NCI-H2107 treated with DMSO at 0.1 percent for 48 hours (cell line): ENCODE results near the gene TNFSF4.

Experiments used
- DNase-seq: peaks from one replicate; lab custom pipeline; 2025; ENCODE audit not compliant: unreplicated experiment; lab: John Stamatoyannopoulos, UW

Gene TNFSF4

DNA sequence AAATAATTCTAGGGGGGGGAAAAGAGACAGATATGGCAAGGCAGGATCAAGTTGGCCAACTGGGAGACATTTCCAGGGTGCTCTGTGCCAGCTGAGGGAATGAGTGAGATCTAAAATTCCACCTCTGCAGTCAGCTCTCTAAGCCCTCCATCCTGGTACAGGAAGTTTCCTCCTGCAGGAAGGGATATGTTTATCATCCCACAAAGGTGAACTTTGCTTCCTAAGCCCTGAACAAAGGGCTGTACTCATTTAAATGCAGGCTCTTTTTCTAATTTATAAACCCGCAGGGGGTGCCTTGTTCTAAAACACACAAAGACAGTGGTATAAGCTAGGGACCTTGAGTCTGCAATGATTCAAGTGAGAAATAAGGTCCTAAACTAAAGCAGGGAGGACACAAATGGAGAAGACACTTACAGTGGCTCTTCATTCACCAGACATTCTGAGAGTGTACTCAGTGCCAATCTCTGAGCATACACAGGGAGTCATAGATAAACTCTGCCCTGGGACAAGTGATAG lies 3.6 kb upstream of the TNFSF4 start:
- no peak for DNase-seq

DNA sequence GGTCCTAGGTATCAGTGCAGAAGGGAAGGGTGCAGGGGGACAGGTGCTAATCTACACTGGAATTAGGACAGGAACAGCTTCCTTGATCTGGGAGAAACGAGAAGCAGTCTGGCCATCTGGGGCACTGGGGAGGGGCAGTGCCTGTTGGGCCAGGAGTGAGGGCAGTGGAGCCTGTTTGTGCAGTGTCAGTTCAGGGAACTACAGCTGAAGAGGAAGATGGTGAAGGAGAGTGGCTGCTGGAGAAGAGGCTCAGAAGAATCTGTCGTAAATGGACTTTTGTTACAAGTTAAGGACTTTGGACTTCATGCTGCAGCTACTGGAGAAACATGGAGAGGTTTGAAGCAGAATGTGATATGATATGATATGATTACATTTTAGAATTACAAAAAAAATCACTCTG lies 3.2 kb upstream of the TNFSF4 start:
- DNase-seq, result no peak

DNA sequence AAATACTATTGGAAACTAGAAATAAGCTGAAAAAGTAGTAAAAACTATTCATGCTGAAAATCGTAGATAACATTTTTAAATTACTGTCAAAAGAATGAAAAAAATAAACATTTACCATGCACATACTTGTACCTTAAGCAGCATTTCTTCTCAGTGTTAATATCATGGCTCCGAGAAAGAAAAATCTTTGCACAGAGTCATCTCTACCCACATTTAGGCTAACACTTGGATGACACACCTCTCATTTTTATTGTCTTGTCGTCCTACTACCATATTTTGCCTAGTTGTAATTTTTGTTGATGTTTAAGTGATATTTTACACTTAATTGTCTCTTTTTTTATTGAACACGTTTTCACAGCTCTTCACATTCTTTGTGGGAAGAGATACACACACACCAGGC lies 1.7 kb upstream of the TNFSF4 start:
- no peak for DNase-seq

DNA sequence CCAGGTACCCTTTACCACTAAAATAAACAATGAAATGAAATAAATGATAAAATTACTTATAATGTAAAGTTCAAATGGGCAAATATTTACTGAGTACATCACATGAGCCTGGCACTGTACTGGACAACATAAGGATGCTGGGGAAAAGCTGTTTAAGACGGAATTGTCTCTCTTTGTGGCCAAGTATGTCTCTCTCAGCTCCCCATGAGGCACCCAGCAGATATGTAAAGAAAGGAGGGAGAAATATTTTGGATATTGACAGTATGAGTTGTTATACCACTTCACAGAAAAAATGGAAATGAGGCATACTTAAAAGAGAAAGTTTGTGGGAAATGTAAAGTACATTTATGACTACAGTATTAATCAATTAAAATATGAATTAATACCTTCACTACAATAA lies 1.0 kb upstream of the TNFSF4 start:
- no peak for DNase-seq

DNA sequence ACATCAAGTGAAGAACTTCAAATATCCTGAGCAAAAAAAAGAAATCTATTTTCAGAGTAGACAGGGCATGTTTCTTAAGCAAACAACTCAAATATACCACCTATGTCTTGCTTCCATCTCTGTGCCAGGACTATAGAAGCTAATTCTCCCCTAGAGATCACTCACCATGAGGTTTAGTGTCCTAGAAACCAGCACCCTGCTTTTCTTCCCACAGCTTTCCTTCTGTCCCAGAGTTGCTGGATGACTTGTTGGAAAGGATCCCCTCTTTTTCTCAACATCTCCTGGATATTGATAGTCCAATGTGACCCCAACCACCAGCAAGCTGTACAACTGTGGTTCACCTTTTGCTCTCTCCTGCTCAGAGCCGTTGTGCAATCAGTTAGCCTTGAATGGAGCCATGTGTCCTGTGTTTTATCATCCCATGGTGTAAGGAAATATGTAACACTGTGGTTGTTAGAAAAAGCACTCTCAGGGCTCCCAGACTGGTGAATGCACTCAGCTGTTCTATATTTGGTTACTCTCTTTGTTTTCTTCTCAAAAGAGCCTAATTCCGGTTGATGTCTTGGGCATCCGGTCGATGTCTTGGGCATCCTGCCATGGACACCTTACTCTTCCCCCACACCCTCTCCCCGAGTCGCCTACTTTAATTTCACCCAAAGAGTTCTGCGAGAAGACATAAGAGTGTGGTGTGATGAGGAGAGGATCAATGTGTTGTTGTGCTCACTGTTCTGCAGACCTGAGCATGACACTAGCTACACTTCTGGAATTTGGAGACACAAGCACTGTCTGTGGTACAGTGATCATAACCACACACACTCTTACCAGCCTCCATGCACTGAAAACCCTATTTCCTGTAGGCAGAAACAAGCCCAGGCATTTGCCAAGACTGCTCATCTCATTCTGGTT lies 1.7 kb downstream of the TNFSF4 start:
- no peak for DNase-seq

- no peak for DNase-seq
These were observed 2.4 kb downstream of the TNFSF4 start for GRCh38 chr1:173204693-173205092.

DNA sequence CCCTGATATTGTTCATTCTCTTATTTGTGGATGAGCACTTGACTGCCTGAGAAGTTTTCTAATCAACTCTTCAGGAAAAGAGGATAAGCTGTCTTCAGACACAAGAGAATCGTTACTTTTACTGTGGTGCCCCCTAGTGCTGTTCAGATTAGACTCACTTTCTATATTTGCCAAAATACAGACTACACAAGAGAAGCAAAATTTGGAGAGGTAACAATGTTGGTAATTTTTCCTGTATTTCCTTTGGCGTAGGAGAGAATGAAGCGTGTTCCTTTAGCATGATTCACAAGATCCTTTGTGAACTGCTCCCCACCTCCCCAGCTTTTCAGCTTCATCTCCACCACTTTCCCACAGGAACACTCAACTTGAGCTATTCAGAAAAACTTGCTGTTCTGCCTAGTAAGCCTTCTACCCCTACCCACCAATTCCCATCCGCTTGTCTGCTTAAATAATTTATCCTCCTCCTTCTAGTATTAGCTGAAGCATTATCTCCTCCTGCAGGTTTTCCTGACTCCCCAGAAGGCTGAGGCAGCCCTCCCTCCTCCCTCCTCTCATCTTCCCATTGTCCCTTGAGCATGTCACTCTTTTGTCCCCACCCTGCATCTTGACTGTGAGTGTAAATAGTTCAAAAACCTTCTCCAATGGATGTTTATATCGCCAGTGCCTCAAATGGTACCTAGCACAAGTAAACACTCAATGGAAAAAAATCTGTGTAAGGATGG lies 4.5 kb downstream of the TNFSF4 start:
- DNase-seq, result peak; percentile 13

GRCh38 chr1:173201969-173202368 lies 5.2 kb downstream of the TNFSF4 start:
- no peak for DNase-seq

- no peak for DNase-seq
These were observed 11.5 kb downstream of the TNFSF4 start for GRCh38 chr1:173195596-173196088.

DNA sequence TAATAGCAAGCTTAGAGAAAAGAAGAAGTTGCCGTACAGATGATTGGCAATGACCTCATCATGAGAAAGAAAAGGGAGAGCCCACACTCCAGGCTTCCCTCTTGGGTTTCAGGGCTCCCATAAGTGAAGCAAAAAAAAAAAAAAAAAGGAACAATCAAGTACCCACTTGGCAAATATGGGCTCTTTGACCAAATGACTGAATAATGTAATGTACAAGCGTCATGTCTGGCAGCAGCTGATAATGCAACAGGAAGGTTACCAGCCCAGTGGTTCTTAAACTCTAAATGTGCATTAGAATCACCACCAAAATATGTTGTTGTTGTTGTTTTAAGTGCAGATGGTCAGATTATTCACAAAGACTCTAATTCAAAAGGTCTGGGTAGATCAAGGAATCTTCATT lies 13.5 kb downstream of the TNFSF4 start:
- DNase-seq, result no peak

DNA sequence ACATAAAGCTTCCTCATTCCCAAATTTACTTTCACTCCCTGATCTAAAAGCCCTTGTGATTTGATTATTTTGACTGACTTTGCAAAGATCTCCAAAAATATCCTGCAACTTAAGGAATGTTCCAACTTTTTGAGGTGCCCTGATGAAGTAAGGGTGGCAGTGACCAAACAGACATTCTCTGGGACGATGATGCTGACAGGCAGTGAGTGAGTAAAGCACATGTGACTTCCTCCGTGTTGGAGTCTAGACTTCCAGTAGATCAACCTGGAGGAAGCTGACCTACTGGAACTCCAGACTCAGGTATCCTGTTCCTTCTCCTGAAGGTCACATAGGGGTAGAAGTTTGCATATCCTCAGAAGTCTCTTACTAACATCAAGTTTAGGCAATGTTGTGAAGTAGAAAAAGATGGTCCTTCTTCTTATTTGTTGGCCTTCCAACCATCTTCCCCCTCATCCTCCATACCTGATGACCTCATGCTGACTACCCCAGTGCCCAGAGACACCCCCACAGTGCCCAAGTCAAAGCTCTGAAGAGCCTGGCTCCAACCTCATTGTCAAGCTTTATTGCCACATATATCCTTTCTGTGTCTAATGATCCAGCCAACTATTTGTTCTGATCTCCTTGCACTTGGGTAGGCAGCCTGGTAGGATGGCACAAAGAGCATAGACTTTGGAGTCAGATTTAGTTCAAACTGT lies 16.0 kb downstream of the TNFSF4 start:
- no peak for DNase-seq

DNA sequence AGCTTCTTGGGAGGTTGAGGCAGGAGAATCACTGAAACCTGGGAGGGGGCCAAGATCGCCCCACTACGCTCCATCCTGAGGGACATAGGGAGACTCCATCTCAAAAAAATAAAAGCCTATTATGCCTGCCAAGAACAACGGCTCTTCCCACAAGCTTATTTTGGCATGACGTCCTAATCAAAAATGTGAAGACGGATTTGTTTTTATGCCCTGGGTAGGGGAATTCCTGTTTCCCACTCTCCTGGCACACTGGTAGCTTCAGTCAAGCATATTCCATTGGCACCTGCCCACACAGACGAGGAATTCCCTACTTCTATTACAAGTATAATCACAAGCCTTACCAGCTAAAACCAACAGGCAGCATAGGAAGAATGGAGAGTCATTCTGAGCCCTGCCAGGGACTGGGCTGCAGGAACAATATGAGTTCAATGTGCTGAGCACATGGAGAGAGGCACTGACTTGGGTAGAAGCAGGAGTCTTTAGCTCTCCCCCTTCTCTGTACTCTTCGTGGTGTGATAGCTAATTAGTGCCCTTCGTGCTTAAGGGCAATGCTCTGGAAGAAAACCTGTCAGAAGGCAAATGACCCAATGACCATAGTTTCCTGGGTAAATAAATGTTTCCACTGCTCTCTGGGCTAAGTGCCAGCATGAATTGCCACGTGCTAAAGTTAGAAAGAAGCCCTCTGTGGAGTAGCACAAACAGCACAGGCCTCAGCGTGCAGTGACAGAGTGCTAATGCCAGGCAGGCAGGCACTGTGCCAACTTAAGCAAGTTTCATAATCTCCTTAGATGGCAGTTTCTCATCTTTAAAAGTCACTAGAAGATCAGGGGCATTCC lies 16.8 kb downstream of the TNFSF4 start:
- DNase-seq, result no peak

- DNase-seq, result no peak
These were observed 19.4 kb downstream of the TNFSF4 start for GRCh38 chr1:173187671-173188237.

DNA sequence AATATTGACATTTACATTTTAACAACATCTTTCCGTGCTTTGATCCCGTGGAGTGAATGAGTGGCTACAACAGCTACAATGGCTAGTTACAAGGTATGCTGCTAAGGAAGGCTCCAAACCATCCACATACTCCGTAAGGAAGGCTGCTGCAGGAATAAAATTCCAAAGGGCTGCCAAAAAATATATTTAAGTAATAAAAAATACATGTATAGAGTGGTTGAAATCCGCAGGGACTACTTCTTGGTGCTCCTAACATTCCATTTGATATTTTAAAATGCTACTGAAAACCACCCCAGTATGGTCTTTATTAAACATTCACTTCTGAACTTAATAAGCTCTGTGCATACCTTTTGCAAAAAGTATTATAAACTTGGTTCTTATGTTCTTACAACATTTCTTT lies 25.3 kb downstream of the TNFSF4 start:
- DNase-seq, result no peak

DNA sequence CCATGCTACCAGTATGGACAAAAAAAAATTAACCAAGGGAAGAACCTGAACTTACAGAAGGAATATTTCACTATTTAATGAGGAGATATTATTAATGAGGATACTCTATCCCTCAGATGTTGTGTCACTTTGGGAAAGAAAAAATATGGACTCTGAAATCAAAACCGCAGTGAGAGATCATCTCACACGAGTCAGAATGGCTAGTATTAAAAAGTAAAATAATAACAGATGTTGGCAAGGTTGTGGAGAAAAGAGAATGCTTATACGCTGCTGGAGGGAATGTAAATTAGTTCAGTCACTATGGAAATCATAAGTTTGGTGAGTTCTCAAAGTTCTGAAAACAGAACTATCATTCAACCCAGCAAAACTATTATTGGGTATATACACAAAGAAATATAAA lies 30.9 kb downstream of the TNFSF4 start:
- DNase-seq, result no peak

- no peak for DNase-seq
These were observed 31.5 kb downstream of the TNFSF4 start for GRCh38 chr1:173175514-173176145.

DNA sequence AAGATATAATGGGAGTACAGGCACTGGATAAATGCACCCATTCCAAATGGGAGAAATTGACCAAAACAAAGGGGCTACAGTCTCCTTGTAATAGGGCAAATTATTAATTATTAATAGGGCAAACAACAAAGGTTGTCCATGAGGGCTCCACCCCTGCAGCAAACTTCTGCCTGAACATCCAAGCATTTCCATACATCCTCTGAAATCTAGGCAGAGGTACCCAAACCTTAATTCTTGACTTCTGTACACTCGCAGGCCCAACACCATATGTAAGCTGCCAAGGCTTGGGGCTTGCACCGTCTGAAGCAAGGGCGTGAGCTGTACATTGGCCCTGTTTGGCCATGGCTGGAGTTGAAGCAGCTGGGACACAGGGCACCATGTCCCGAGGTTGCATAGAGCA lies 33.7 kb downstream of the TNFSF4 start:
- DNase-seq, result no peak

GRCh38 chr1:173171152-173171551 lies 36.0 kb downstream of the TNFSF4 start:
- no peak for DNase-seq

DNA sequence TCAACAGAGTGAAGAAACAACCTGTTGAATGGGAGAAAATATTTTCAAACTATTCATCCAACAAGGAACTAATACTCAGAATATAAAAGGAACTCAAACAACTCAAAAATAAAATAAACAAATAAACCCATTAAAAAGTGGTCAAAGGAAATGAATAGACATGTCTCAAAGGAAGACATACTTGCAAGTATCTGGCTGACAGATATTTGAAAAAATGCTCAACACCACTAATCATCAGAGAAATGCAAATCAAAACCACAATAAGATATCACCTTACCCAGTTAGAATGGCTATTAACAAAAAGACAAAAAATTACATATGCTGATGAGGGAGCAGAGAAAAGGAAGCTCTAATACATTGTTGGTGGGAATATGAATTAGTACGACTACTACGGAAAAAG lies 38.2 kb downstream of the TNFSF4 start:
- DNase-seq, result no peak

- no peak for DNase-seq
These were observed 42.4 kb downstream of the TNFSF4 start for GRCh38 chr1:173164686-173165085.
